Sigmoid colon (tissue), 4 donors: Measurements from ENCODE around the gene KIF22.
"Not testable (repeated sequence)": the region's sequence is repeated elsewhere in the genome, so short reads cannot be mapped to it uniquely, and the experiment has no call there.

ENCODE experiments used
- EP300 ChIP-seq, 4 donors: sonication (generic); formaldehyde crosslinking; IDR thresholded peaks; one replicate each; pipeline ENCODE4 v1.6.1; 2017; ENCODE audit warnings: antibody characterized with exemption in 4 of 4
- POLR2A ChIP-seq, 2 donors: fragments of 450-650 bp; IDR thresholded peaks; one replicate each; pipeline ENCODE4 v1.6.1; 2016; ENCODE audit warnings: antibody characterized with exemption in 2 of 2, mild to moderate bottlenecking in 2 of 2, moderate library complexity in 2 of 2
- POLR2AphosphoS5 ChIP-seq, 4 donors: sonication (generic); formaldehyde crosslinking; IDR thresholded peaks; one replicate each; pipeline ENCODE4 v1.6.1; 2017; ENCODE audit warnings: antibody characterized with exemption in 4 of 4
- TF ChIP-seq, protein P1 (sequence below), 4 experiments: fragments of 450-650 bp in 3 of 4; fragments of 200-600 bp in 1 of 4; IDR thresholded peaks; one replicate each; pipeline ENCODE4 v1.5.1; 2016 to 2019; ENCODE audit warnings: antibody characterized with exemption in 4 of 4, mild to moderate bottlenecking in 3 of 4, moderate library complexity in 2 of 4

DNA sequence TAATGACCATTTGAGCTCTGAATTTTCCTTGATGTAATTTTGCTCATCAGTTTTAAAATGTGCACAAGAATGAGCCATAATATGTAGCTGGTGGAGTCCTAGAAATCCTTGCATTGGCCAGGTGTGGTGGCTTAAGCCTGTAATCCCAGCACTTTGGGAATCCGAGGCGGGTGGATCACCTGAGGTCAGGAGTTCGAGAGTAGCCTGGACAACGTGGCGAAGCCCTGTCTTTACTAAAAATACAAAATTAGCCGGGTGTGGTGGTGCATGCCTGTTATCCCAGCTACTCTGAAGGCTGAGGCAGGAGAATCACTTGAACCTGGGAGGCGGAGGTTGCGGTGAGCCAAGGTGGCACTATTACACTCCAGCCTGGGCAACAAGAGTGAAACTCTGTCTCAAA, 33.5 kb upstream of the KIF22 start:
- TF ChIP-seq POLR2A, POLR2AphosphoS5, EP300 (IDR thresholded peaks at IDR 0.05): not testable (repeated sequence)
- TF ChIP-seq, protein P1, sequence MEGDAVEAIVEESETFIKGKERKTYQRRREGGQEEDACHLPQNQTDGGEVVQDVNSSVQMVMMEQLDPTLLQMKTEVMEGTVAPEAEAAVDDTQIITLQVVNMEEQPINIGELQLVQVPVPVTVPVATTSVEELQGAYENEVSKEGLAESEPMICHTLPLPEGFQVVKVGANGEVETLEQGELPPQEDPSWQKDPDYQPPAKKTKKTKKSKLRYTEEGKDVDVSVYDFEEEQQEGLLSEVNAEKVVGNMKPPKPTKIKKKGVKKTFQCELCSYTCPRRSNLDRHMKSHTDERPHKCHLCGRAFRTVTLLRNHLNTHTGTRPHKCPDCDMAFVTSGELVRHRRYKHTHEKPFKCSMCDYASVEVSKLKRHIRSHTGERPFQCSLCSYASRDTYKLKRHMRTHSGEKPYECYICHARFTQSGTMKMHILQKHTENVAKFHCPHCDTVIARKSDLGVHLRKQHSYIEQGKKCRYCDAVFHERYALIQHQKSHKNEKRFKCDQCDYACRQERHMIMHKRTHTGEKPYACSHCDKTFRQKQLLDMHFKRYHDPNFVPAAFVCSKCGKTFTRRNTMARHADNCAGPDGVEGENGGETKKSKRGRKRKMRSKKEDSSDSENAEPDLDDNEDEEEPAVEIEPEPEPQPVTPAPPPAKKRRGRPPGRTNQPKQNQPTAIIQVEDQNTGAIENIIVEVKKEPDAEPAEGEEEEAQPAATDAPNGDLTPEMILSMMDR (IDR thresholded peaks at IDR 0.05) = not testable (repeated sequence)
